Activated naive CD8-positive, alpha-beta T cell (primary cell): ENCODE results near the gene PPP4R4.
"Not testable (repeated sequence)": the region's sequence is repeated elsewhere in the genome, so short reads cannot be mapped to it uniquely, and the experiment has no call there.

Experiments
- H3K27ac Mint-ChIP-seq: one replicate; pipeline ENCODE4 v1.8.0; 2021; ENCODE audit warnings: mixed read lengths
- H3K27me3 Mint-ChIP-seq: one replicate; pipeline ENCODE4 v1.8.0; 2021; ENCODE audit warnings: mixed read lengths
- H3K36me3 Mint-ChIP-seq: one replicate; pipeline ENCODE4 v1.8.0; 2021; ENCODE audit warnings: mixed read lengths
- H3K4me1 Mint-ChIP-seq: one replicate; pipeline ENCODE4 v1.8.0; 2021; ENCODE audit warnings: low read depth, mixed read lengths
- H3K4me3 Mint-ChIP-seq: one replicate; pipeline ENCODE4 v1.8.0; 2021; ENCODE audit warnings: mild to moderate bottlenecking, mixed read lengths
- H3K9me3 Mint-ChIP-seq: one replicate; pipeline ENCODE4 v1.8.0; 2021; ENCODE audit warnings: low read depth, mixed read lengths

Gene PPP4R4

GRCh38 chr14:94244182-94244581 is 70.1 kb downstream of the PPP4R4 start:
- no peak overlapping the region for H3K4me3 Mint-ChIP-seq
- no peak overlapping the region for H3K27ac Mint-ChIP-seq
- no peaks in the 10 kb centered on the region for H3K4me1 Mint-ChIP-seq
- peaks cover 4% of the 10 kb centered on the region for H3K27me3 Mint-ChIP-seq
- H3K9me3 Mint-ChIP-seq = no peaks in the 10 kb centered on the region
- peaks cover 2% of the 10 kb centered on the region for H3K36me3 Mint-ChIP-seq

GRCh38 chr14:94264195-94264594 is 90.1 kb downstream of the PPP4R4 start:
- not testable (repeated sequence) for H3K4me1 Mint-ChIP-seq, H3K4me3 Mint-ChIP-seq, H3K27ac Mint-ChIP-seq, H3K36me3 Mint-ChIP-seq, H3K27me3 Mint-ChIP-seq
- H3K9me3 Mint-ChIP-seq = peaks cover 13% of the 10 kb centered on the region

- H3K36me3 Mint-ChIP-seq = peaks cover 4% of the 10 kb centered on the region
- H3K27me3 Mint-ChIP-seq = peaks cover 12% of the 10 kb centered on the region
- H3K9me3 Mint-ChIP-seq = peaks cover 3% of the 10 kb centered on the region
- no peak overlapping the region for H3K4me3 Mint-ChIP-seq
- no peaks in the 10 kb centered on the region for H3K4me1 Mint-ChIP-seq
- H3K27ac Mint-ChIP-seq = no peak overlapping the region
Measured at GRCh38 chr14:94267352-94267751, 93.2 kb downstream of the PPP4R4 start.

GRCh38 chr14:94268582-94268981 is 94.5 kb downstream of the PPP4R4 start:
- H3K4me3 Mint-ChIP-seq, H3K36me3 Mint-ChIP-seq, H3K9me3 Mint-ChIP-seq, H3K27ac Mint-ChIP-seq, H3K4me1 Mint-ChIP-seq: not testable (repeated sequence)
- peaks cover 13% of the 10 kb centered on the region for H3K27me3 Mint-ChIP-seq

GRCh38 chr14:94269156-94269555 is 95.0 kb downstream of the PPP4R4 start:
- H3K4me1 Mint-ChIP-seq = no peaks in the 10 kb centered on the region
- H3K9me3 Mint-ChIP-seq = no peaks in the 10 kb centered on the region

GRCh38 chr14:94276898-94277561 is 102.9 kb downstream of the PPP4R4 start:
- H3K9me3 Mint-ChIP-seq, H3K36me3 Mint-ChIP-seq, H3K27me3 Mint-ChIP-seq, H3K4me3 Mint-ChIP-seq, H3K4me1 Mint-ChIP-seq: not testable (repeated sequence)
- peak overlapping the region; percentile 17 for H3K27ac Mint-ChIP-seq

More at GRCh38 chr14:94269156-94269555, 95.0 kb downstream of the PPP4R4 start:
- Mint-ChIP-seq H3K27me3 (peaks cover 13% of the 10 kb centered on the region), H3K36me3 (peaks cover 2% of the 10 kb centered on the region), H3K27ac (no peak overlapping the region), H3K4me3 (no peak overlapping the region)

- Mint-ChIP-seq H3K36me3 (no peaks in the 10 kb centered on the region), H3K27ac (no peak overlapping the region), H3K9me3 (no peaks in the 10 kb centered on the region)
Measured at GRCh38 chr14:94278731-94279130, 104.6 kb downstream of the PPP4R4 start.

GRCh38 chr14:94282991-94283723 is 109.0 kb downstream of the PPP4R4 start:
- peaks cover 1% of the 10 kb centered on the region for H3K27me3 Mint-ChIP-seq
- no peaks in the 10 kb centered on the region for H3K36me3 Mint-ChIP-seq
- peaks cover 3% of the 10 kb centered on the region for H3K9me3 Mint-ChIP-seq
- H3K4me3 Mint-ChIP-seq = no peak overlapping the region
- no peak overlapping the region for H3K27ac Mint-ChIP-seq
- no peaks in the 10 kb centered on the region for H3K4me1 Mint-ChIP-seq

More at GRCh38 chr14:94278731-94279130, 104.6 kb downstream of the PPP4R4 start:
- H3K27me3 Mint-ChIP-seq = no peaks in the 10 kb centered on the region
- H3K4me1 Mint-ChIP-seq = no peaks in the 10 kb centered on the region
- H3K4me3 Mint-ChIP-seq = no peak overlapping the region

- no peaks in the 10 kb centered on the region for H3K4me1 Mint-ChIP-seq
- H3K9me3 Mint-ChIP-seq = peaks cover 3% of the 10 kb centered on the region
- no peak overlapping the region for H3K4me3 Mint-ChIP-seq
- peaks cover 1% of the 10 kb centered on the region for H3K27me3 Mint-ChIP-seq
- no peak overlapping the region for H3K27ac Mint-ChIP-seq
- no peaks in the 10 kb centered on the region for H3K36me3 Mint-ChIP-seq
Measured at GRCh38 chr14:94284221-94284620, 110.1 kb downstream of the PPP4R4 start.

- Mint-ChIP-seq H3K4me3 (no peak overlapping the region), H3K36me3 (no peaks in the 10 kb centered on the region), H3K4me1 (no peaks in the 10 kb centered on the region), H3K27me3 (peaks cover 1% of the 10 kb centered on the region), H3K9me3 (peaks cover 3% of the 10 kb centered on the region), H3K27ac (no peak overlapping the region)
Measured at GRCh38 chr14:94285158-94285557, 111.0 kb downstream of the PPP4R4 start.

GRCh38 chr14:94288610-94289465 is 114.7 kb downstream of the PPP4R4 start:
- Mint-ChIP-seq H3K4me1 (no peaks in the 10 kb centered on the region), H3K27ac (no peak overlapping the region), H3K27me3 (peaks cover 1% of the 10 kb centered on the region), H3K4me3 (no peak overlapping the region), H3K9me3 (peaks cover 3% of the 10 kb centered on the region), H3K36me3 (no peaks in the 10 kb centered on the region)

GRCh38 chr14:94290197-94290596 is 116.1 kb downstream of the PPP4R4 start:
- no peak overlapping the region for H3K27ac Mint-ChIP-seq
- peaks cover 1% of the 10 kb centered on the region for H3K27me3 Mint-ChIP-seq
- peaks cover 3% of the 10 kb centered on the region for H3K9me3 Mint-ChIP-seq
- H3K36me3 Mint-ChIP-seq = no peaks in the 10 kb centered on the region
- no peaks in the 10 kb centered on the region for H3K4me1 Mint-ChIP-seq
- H3K4me3 Mint-ChIP-seq = no peak overlapping the region

- Mint-ChIP-seq H3K9me3 (peaks cover 3% of the 10 kb centered on the region), H3K27ac (no peak overlapping the region), H3K4me1 (no peaks in the 10 kb centered on the region), H3K36me3 (no peaks in the 10 kb centered on the region), H3K27me3 (peaks cover 1% of the 10 kb centered on the region), H3K4me3 (no peak overlapping the region)
Measured at GRCh38 chr14:94291159-94291905, 117.2 kb downstream of the PPP4R4 start.

- H3K4me3 Mint-ChIP-seq = no peak overlapping the region
- H3K36me3 Mint-ChIP-seq = no peaks in the 10 kb centered on the region
- peaks cover 3% of the 10 kb centered on the region for H3K9me3 Mint-ChIP-seq
- H3K27ac Mint-ChIP-seq = no peak overlapping the region
- peaks cover 3% of the 10 kb centered on the region for H3K27me3 Mint-ChIP-seq
- no peaks in the 10 kb centered on the region for H3K4me1 Mint-ChIP-seq
Measured at GRCh38 chr14:94291906-94292525, 117.9 kb downstream of the PPP4R4 start.
